Urinary bladder (tissue), 4 donors: ENCODE measurements around the gene FAM20A. TPM values are rescaled to one million over a fixed set of nuclear protein-coding genes. Genes with fewer than 3 reads are reported as not detected.
"Not testable (repeated sequence)": the region's sequence is repeated elsewhere in the genome, so short reads cannot be mapped to it uniquely, and the experiment has no call there.

Experiments
- DNase-seq: peaks from one replicate; pipeline ENCODE4 v3.0.0-alpha.2; 2015; ENCODE audit errors: extremely low spot score
- H3K27ac ChIP-seq: one replicate; pipeline ENCODE4 v1.5.1; 2013; ENCODE audit warnings: low read depth, mild to moderate bottlenecking, moderate library complexity
- H3K36me3 ChIP-seq: one replicate; pipeline ENCODE4 v1.6.1; 2013; ENCODE audit warnings: mild to moderate bottlenecking, moderate library complexity; ENCODE audit not compliant: insufficient read depth
- H3K4me1 ChIP-seq: one replicate; pipeline ENCODE4 v1.6.1; 2013; ENCODE audit warnings: mild to moderate bottlenecking, moderate library complexity; ENCODE audit not compliant: insufficient read depth
- H3K4me3 ChIP-seq: one replicate; pipeline ENCODE4 v1.5.1; 2013; ENCODE audit warnings: low read depth, low read length
- WGBS: extraction: QIAGEN DNeasy Blood & Tissue Kit; methylation state at CpG from one replicate; pipeline ENCODE4 v1.1.7; 2013; 5-methylcytosine and 5-hydroxymethylcytosine counted together
- polyA plus RNA-seq: library from polyadenylated mRNA; stranded (reverse); fragments of 200-250 nt; gene quantifications from one replicate; pipeline ENCODE4 v1.2.3, GENCODE V29; 2013
- total RNA-seq: library from RNA; depleted of rRNA; stranded (reverse); fragments of >200 nt; gene quantifications from one replicate; pipeline ENCODE4 v1.2.3, GENCODE V29; 2014
- donor health status: healthy with polysubstance abuse.
- donor health status: healthy.

FAM20A gene
- total and polyA plus RNA-seq, 2 donors = 5.4 to 6.1 TPM

DNA sequence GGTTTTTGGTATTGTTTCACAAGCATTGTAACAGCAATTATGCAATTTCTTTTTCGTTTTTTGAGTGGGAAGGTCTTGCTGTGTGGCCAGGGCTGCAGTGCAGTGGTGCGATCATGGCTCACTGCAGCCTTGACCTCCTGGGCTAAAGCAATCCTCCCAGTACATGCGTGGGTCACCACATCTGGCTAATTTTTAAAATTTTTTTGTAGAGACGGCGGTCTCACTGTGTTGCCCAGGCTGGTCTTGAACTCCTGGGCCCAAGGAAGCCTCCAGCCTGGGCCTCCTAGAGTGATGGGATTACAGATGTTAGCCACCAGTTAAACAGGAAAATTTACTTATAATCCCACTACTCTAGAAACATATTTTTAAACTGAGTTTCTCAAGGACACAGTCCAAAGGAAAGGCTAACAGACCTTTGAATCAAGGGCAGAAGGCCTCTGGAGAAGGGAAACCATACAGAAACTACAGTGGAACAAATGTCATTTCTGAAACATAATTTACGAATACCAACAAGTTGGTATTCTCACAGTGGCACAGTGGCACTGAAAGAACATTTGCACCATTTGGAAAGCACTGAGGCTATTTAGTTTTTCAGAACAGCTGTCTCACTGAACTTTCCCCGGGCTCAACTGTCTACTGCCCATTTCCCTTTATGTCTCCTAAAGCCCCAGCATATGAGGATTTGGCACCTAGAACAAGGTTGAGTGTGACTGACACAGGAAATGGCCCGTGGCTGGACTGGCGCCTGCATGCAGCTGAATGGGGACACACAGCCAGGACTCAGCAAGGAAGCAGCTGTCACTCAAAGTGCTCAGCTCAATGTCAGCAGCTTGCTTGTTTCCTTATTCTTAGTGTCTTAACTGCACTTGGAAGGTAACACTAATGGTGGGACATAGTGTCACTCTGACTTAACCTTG, 91.8 kb downstream of the FAM20A start:
- Histone ChIP-seq H3K36me3 (no peaks in the 10 kb centered on the region), H3K4me3 (no peak overlapping the region), H3K27ac (no peak overlapping the region), H3K4me1 (no peaks in the 10 kb centered on the region)
- WGBS = 69% methylated on average over 9 of the region's 9 CpGs
- DNase-seq = no peak

DNA sequence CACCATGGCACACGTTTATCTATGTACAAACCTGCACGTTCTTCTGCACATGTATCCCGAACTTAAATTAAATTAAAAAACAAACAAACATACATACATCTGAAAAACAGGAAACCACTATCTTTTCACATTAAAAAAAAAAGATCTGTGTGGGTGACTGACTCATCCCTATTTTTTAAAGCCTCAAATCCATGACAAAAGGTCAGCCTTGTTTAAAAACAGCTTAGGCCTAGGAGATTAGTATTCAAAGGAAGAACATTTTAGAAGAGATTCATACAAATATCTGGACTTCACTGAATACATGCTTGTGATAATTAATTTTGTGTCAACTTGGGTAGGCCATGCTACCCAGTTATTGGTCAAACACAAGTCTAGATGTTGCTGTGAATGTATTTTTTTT, 93.6 kb downstream of the FAM20A start:
- DNase-seq = no peak
- H3K4me3 ChIP-seq = no peak overlapping the region
- H3K27ac ChIP-seq = no peak overlapping the region
- WGBS = 68% methylated on average over 3 of the region's 3 CpGs
- no peaks in the 10 kb centered on the region for H3K36me3 ChIP-seq
- no peaks in the 10 kb centered on the region for H3K4me1 ChIP-seq

DNA sequence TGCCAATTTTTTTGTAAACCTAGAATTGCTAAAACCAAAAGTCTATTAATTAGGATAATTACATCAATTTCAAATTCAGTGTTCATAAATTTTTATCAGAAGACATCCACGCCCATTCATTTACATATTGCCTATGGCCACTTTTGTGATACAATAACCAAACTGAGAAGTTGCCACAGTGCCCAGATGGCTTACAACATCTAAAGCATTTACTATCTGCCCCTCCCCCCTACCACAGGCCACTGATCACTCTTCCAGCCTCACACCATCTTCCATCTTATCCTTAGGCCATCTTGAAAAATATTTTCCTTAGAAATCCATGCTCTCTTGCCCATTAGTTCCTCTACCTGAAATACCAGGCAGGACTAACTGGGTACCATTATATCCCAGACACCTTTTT, 95.2 kb downstream of the FAM20A start:
- Histone ChIP-seq H3K27ac (no peak overlapping the region), H3K4me1 (no peaks in the 10 kb centered on the region), H3K36me3 (no peaks in the 10 kb centered on the region), H3K4me3 (no peak overlapping the region)
- DNase-seq = no peak
- WGBS = 97% methylated on average over 1 of the region's 1 CpG

DNA sequence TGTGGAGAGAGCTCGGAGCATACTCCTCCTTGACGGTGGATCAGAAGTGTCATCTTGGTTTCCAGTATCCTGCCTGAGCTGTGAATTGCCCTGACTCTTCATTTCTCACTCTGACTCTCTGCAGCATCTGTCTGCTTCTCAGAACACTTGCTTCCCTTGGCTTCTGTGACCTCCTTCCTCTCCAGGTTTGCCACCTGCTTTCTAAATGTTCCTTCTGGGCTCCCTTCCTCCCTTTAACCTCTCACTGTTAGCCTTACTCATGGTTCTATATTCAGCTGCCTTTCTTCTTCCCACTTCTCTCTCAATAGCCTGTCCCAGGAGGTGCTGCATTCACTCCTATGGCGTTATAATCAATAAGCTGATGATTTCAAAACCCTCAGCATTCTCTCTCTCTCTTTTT, 100.1 kb downstream of the FAM20A start:
- no peak overlapping the region for H3K4me3 ChIP-seq
- WGBS = 64% methylated on average over 3 of the region's 3 CpGs

DNA sequence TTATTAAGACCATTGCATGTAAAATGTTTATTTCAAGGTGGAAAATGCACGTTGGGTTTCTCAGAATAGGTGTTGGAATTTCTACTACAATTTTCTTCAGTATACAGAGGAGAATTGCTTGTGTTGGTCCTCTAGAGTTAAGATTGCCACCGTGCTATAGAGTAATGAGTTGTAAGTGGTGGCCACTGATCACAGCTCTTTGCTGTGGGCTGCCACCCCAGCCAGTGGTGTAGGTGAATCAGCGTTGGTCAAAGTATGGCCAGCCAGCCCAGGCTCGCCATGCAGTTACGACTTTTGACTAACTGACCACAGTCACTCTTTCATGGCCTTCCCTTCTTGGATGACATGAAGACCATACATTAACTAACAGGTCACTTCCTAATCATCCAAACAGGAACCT, 101.6 kb downstream of the FAM20A start:
- H3K27ac ChIP-seq = no peak overlapping the region
- DNase-seq = no peak
- 89% methylated on average over 5 of the region's 5 CpGs for WGBS

More for the DNA sequence above, 100.1 kb downstream of the FAM20A start:
- DNase-seq = no peak
- Histone ChIP-seq H3K27ac (no peak overlapping the region), H3K36me3 (no peaks in the 10 kb centered on the region), H3K4me1 (no peaks in the 10 kb centered on the region)

DNA sequence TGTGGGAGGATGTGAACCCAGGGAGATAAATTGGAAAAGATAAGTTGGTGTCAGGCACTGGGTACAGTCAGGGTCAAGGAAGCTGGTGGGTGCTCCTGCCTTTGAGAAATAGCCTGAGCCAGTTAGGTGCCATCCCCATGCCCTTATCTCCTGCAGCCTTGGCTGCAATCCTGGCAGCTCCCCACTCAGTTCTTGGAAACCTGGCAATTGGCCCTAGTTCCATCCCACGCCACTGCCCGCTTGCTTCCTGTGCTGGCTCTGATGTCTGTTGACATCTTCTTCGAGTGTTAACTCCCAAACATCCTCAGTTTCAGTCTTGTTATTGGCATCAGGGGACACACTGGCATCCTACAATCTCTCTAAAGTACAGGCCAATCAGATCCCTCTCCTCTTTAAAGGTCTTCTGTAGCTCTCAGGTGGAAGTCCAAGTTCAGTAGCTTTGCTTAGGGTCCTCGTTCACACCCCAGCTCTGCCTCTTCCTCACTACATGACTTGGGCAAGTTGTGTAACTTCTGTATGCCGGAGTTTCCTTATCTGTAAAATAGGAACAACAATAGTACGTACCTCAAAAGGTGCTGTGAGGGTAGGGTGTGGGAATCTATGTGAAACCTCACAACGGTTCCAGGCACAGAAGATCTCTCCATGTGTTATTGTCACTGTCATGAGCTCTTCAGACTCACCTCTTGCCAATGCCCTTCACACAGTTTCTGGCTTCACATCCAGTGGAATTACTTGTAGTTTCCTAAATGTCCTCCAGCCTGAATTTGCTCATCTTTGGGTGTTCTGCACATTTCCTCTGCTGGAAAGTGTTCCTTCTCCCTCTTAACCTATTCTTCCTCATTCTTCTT, 102.5 kb downstream of the FAM20A start:
- H3K4me3 ChIP-seq = no peak overlapping the region
- 52% methylated on average over 7 of the region's 7 CpGs for WGBS
- no peak overlapping the region for H3K27ac ChIP-seq
- no peaks in the 10 kb centered on the region for H3K36me3 ChIP-seq
- DNase-seq = no peak
- no peaks in the 10 kb centered on the region for H3K4me1 ChIP-seq

More for the DNA sequence above, 101.6 kb downstream of the FAM20A start:
- H3K4me1 ChIP-seq = no peaks in the 10 kb centered on the region
- no peaks in the 10 kb centered on the region for H3K36me3 ChIP-seq
- H3K4me3 ChIP-seq = no peak overlapping the region

DNA sequence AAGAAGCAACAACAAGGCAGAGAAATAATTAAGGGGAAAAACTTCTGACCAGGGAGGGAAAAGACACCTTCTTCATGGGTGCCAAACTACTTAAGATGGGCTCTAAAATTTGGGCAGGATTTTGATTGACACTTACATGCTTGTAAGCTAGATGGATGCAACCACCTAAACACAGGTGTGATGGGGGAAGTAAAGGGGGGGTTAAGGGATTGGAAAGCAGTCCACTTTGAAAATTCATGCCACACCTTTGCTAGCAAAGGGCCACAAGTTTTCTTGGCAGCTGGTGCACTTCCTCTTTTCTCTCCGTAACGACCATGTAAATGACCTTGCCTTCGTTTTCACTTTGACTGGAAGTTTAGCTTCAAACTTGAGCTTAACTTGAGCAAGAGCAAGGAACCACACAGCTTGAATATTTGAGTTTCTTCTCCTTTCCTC, 103.3 kb downstream of the FAM20A start:
- DNase-seq = no peak
- Histone ChIP-seq H3K36me3 (no peaks in the 10 kb centered on the region), H3K27ac (no peak overlapping the region), H3K4me1 (no peaks in the 10 kb centered on the region), H3K4me3 (no peak overlapping the region)
- 28% methylated on average over 3 of the region's 3 CpGs for WGBS

DNA sequence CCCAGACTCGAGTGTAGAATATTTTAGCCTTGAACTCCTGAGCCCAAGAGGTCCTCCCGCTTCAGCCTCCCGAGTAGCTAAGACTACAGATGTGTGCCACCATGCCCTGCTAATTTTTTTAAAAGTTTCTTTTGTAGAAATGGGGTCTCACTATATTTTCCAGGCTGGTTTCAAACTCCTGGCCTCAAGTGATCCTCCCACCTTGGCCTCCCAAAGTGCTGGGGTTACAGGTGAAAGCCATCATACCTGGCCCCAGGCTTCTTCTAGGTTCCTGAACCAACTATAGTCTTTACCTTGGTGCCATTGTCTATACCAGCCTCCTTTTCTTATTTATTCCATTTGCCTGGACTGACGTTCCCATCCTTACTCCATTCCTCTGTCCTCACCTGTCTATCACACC, 106.1 kb downstream of the FAM20A start:
- Histone ChIP-seq H3K4me1 (no peaks in the 10 kb centered on the region), H3K4me3 (no peak overlapping the region), H3K36me3 (no peaks in the 10 kb centered on the region), H3K27ac (no peak overlapping the region)
- 92% methylated on average over 4 of the region's 4 CpGs for WGBS
- no peak for DNase-seq

DNA sequence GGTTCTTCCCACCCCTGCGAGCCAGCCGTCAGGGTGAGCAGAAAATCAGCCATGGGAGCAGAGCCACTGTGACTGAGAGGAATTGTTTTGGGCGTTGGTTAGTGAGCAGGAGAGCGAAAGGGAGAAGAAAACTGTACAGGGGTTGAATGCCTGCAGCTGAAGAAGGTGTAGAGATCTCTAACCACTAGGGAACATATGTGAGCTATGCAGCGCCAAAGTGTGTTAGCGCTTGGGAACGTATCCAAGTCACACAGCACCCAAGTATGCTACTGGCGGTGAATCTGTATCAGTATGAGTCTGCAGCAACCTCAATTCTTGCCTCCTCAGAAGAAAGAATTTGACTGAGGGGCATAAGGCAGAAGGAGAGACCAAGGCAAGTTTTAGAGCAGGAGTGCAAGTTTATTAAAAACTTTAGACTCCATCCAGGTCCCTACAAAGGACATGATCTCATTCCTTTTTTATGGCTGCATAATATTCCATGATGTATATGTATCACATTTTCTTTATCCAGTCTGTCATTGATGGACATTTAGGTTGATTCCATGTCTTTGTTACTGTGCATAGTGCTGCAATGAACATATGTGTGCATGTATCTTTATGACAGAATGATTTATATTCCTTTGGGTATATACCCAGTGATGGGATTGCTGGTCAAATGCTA, 108.6 kb downstream of the FAM20A start:
- not testable (repeated sequence) for DNase-seq, H3K4me3 ChIP-seq, H3K4me1 ChIP-seq, H3K36me3 ChIP-seq, H3K27ac ChIP-seq
- WGBS = 95% methylated on average over 8 of the region's 8 CpGs

DNA sequence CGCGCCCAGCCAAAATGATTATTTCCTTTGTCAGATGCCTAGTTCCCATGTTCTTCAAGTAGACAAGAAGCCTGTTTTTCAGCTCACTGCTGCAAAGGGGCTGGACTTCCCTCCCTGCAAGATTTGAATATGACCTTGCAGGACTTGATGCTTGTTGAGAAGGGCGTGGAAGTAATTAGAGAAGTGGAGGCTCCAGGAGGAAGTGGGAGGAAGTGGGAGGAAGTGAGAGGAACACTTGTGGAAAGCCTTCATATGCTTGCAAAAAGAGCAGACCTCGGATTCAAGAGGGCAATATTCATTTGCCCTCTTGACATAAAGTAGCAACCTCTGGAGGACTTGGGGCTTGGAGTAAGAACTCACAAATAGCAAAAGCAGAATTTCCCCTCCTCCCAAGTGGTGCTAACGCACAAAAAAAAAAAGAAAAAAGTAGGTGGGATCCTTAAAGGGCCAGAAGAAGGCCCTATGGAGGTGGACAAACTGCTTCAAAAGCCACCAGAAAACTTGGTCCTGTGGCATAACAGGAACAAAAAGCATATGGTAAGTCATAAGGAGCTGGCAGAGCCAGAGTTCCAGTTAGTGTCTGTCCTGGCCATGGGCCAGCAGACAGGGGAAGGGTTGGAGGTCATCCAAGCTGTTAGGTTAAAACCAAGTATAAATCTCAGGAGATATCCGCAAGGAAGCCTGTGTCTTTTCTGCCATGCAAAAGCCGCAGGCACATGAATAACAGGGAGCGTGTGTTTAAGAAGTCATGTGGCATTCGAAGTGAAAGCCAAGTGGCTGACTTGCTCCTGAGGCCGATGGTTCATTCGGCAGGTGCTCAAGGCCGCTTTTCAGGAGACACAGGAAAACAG, 109.6 kb downstream of the FAM20A start:
- H3K4me1 ChIP-seq = no peaks in the 10 kb centered on the region
- WGBS = 59% methylated on average over 12 of the region's 12 CpGs
- DNase-seq = no peak
- no peak overlapping the region for H3K4me3 ChIP-seq
- H3K27ac ChIP-seq = no peak overlapping the region
- no peaks in the 10 kb centered on the region for H3K36me3 ChIP-seq

DNA sequence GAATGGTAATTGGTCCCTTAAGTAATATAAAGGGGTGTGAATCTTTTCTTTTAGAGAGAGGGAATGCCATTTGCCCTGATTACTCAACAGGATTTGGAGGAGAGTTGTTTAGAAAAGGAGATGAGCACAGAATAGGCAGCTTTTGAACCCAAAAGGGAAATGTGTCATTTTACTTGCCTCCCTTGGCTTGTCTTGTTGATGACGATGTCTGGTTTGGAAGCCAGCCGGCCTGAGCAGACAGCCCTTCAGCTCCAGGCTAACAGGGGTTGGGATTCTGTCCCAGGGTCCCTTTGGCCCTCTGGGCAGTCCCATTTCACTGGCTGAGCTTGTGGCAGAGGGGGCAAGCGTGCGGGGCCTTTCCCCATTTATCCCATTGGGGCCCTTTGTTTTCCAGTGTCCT, 111.2 kb downstream of the FAM20A start:
- DNase-seq = no peak
- Histone ChIP-seq H3K4me1 (no peaks in the 10 kb centered on the region), H3K36me3 (no peaks in the 10 kb centered on the region), H3K27ac (no peak overlapping the region), H3K4me3 (no peak overlapping the region)
- 67% methylated on average over 4 of the region's 4 CpGs for WGBS
